Neuronal stem cell (in vitro differentiated cells): Measurements from ENCODE around the gene RASA3.

Experiments used
- DNase-seq: peaks from one replicate; pipeline ENCODE4 v3.0.0-alpha.2; 2013; ENCODE audit warnings: low spot score
- H2AFZ ChIP-seq: one replicate; pipeline ENCODE4 v1.6.1; 2013; ENCODE audit warnings: mild to moderate bottlenecking, low read length, inconsistent platforms
- H2AK5ac ChIP-seq: 2 replicates; pipeline ENCODE4 v1.6.1; 2013; ENCODE audit warnings: low read depth, mild to moderate bottlenecking, inconsistent platforms, low read length, moderate library complexity, mixed read lengths
- H2BK120ac ChIP-seq: 2 replicates; pipeline ENCODE4 v1.6.1; 2013; ENCODE audit warnings: low read depth, mild to moderate bottlenecking, inconsistent platforms, low read length, moderate library complexity, mixed read lengths
- H2BK12ac ChIP-seq: one replicate; pipeline ENCODE4 v1.6.1; 2013; ENCODE audit warnings: low read length, inconsistent platforms
- H2BK15ac ChIP-seq: 2 replicates; pipeline ENCODE4 v1.6.1; 2013; ENCODE audit warnings: mild to moderate bottlenecking, low read length, inconsistent platforms, mixed read lengths
- H2BK5ac ChIP-seq: one replicate; pipeline ENCODE4 v1.6.1; 2013; ENCODE audit warnings: inconsistent platforms, mild to moderate bottlenecking, low read length, moderate library complexity
- H3K14ac ChIP-seq: one replicate; pipeline ENCODE4 v1.6.1; 2013; ENCODE audit warnings: low read length, inconsistent platforms
- H3K18ac ChIP-seq: 2 replicates; pipeline ENCODE4 v1.6.1; 2013; ENCODE audit warnings: low read length, inconsistent platforms
- H3K23ac ChIP-seq: 2 replicates; pipeline ENCODE4 v1.6.1; 2013; ENCODE audit warnings: low read depth, mild to moderate bottlenecking, mixed read lengths, low read length, inconsistent platforms; ENCODE audit not compliant: poor library complexity
- H3K27ac ChIP-seq: replicated peaks from 3 replicates; pipeline ENCODE4 v1.5.1; 2013; ENCODE audit warnings: low read length, inconsistent platforms
- H3K27me3 ChIP-seq, 3 experiments: 2 replicates each; pipeline ENCODE4 v1.6.1; 2013; ENCODE audit warnings: low read length in 3 of 3, mild to moderate bottlenecking in 2 of 3, inconsistent platforms in 1 of 3, low read depth in 1 of 3, mixed read lengths in 1 of 3, moderate library complexity in 1 of 3; ENCODE audit not compliant: control insufficient read depth in 3 of 3, insufficient read depth in 3 of 3
- H3K36me3 ChIP-seq, 2 donors: replicated peaks in 1 of 2; 2 replicates each; pipeline ENCODE4 v1.6.1; 2013; ENCODE audit warnings: low read length in 2 of 2; ENCODE audit not compliant: control insufficient read depth in 2 of 2, insufficient read depth in 2 of 2
- H3K4ac ChIP-seq: 2 replicates; pipeline ENCODE4 v1.6.1; 2013; ENCODE audit warnings: inconsistent platforms, mild to moderate bottlenecking, low read length, moderate library complexity
- H3K4me1 ChIP-seq, 2 donors: 1 replicate in 1 of 2; 2 replicates in 1 of 2; pipeline ENCODE4 v1.6.1; 2013; ENCODE audit warnings: low read length in 2 of 2, low read depth in 1 of 2; ENCODE audit not compliant: control insufficient read depth in 2 of 2, insufficient read depth in 1 of 2
- H3K4me2 ChIP-seq: one replicate; pipeline ENCODE4 v1.6.1; 2013; ENCODE audit warnings: mild to moderate bottlenecking, low read length, inconsistent platforms; ENCODE audit not compliant: insufficient read depth, poor library complexity, severe bottlenecking
- H3K4me3 ChIP-seq, 2 donors: 2 replicates each; pipeline ENCODE4 v1.5.1; 2013; ENCODE audit warnings: low read length in 2 of 2, mild to moderate bottlenecking in 2 of 2, inconsistent platforms in 1 of 2, moderate library complexity in 1 of 2
- H3K79me1 ChIP-seq: one replicate; pipeline ENCODE4 v1.6.1; 2013; ENCODE audit warnings: low read depth, mild to moderate bottlenecking, inconsistent platforms, low read length, moderate library complexity
- H3K9ac ChIP-seq: one replicate; pipeline ENCODE4 v1.6.1; 2013; ENCODE audit warnings: mild to moderate bottlenecking, low read depth, low read length, inconsistent platforms; ENCODE audit not compliant: poor library complexity
- H3K9me3 ChIP-seq, 2 donors: replicated peaks in 1 of 2; 2 replicates each; pipeline versions ENCODE3 to v1.6.1; 2013; ENCODE audit warnings: low read length in 2 of 2, mild to moderate bottlenecking in 2 of 2, inconsistent platforms in 1 of 2, low read depth in 1 of 2, mixed read lengths in 1 of 2, moderate library complexity in 1 of 2; ENCODE audit not compliant: control insufficient read depth in 2 of 2, insufficient read depth in 1 of 2
- H4K8ac ChIP-seq: one replicate; pipeline ENCODE4 v1.6.1; 2013; ENCODE audit warnings: low read depth, mild to moderate bottlenecking, inconsistent platforms, low read length, moderate library complexity
- H4K91ac ChIP-seq: one replicate; pipeline ENCODE4 v1.6.1; 2013; ENCODE audit warnings: low read length, low read depth, mild to moderate bottlenecking, inconsistent platforms; ENCODE audit not compliant: poor library complexity
- WGBS, 2 donors: extraction: QIAGEN DNeasy Blood & Tissue Kit; methylation state at CpG; one replicate each; pipeline ENCODE4 v1.1.7; 2013; ENCODE audit warnings: missing lambda C conversion rate in 2 of 2, mixed read lengths in 1 of 2; ENCODE audit not compliant: insufficient read length in 2 of 2, insufficient replicate concordance in 1 of 2; ENCODE audit errors: extremely low coverage in 2 of 2; 5-methylcytosine and 5-hydroxymethylcytosine counted together

RASA3 gene

DNA sequence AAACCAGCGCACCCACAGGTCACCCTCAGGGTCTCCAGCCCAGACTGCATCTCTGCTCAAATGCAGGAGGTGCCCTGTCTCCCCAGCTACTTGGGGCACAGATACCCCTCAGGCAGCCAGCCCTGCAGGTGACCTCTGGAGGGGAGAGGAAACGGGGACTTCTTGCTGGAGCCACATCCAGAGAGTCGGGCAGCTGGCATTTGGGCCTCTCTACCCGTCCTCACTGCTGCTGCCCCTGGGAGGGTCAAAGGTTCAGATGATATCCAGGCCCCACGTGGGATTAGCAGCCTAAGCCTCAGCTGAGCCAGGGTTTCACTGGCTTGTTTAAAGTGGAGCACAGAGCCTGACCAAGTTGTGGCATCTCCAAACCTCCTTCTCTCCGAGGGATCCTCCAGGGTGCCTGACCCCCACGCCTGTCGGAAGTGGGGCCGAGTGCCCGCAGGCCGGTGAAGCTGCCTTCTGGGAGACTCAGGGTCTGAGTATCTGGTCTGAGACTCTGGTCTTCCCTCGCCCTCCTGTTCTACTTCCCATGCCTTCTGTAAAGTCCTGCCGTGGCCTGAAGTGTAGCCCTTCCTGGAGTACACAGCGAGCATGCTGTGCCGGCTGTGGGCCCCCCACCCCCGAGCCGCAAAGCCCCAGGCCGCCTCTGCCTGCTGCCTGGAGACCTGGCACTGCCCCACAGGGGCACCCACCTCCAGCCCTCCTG, 2.1 kb downstream of the RASA3 start:
- peak overlapping the region; percentile 90 for H2AFZ ChIP-seq
- peak overlapping the region; percentile 100 for H3K4me2 ChIP-seq
- peak overlapping the region; percentile 82 for H2BK120ac ChIP-seq
- H3K18ac ChIP-seq: peak overlapping the region; percentile 96
- H2AK5ac ChIP-seq: peak overlapping the region; percentile 85
- peak overlapping the region; percentile 73 for H3K9ac ChIP-seq
- peaks cover 0 to 13% (median 0%) of the 10 kb centered on the region in 3 experiments for H3K27me3 ChIP-seq
- peak overlapping the region in 1 of 2 donors; percentile 95 for H3K4me3 ChIP-seq
- H3K79me1 ChIP-seq: peaks cover 2% of the 10 kb centered on the region
- H2BK12ac ChIP-seq: no peak overlapping the region
- H3K9me3 ChIP-seq: no peaks in the 10 kb centered on the region
- no peak overlapping the region for H4K91ac ChIP-seq
- no peak overlapping the region for H3K4ac ChIP-seq
- no peak overlapping the region for H2BK15ac ChIP-seq
- H3K4me1 ChIP-seq: peaks cover 40 to 43% of the 10 kb centered on the region in 2 donors
- H3K14ac ChIP-seq: peak overlapping the region; percentile 67
- H3K23ac ChIP-seq: no peak overlapping the region
- no peak for DNase-seq
- H3K27ac ChIP-seq: no peak overlapping the region
- WGBS, 2 donors: no CpG with 5 or more reads among the region's 18 CpGs
- no peak overlapping the region for H4K8ac ChIP-seq
- H2BK5ac ChIP-seq: no peak overlapping the region
- H3K36me3 ChIP-seq: no peaks in the 10 kb centered on the region

DNA sequence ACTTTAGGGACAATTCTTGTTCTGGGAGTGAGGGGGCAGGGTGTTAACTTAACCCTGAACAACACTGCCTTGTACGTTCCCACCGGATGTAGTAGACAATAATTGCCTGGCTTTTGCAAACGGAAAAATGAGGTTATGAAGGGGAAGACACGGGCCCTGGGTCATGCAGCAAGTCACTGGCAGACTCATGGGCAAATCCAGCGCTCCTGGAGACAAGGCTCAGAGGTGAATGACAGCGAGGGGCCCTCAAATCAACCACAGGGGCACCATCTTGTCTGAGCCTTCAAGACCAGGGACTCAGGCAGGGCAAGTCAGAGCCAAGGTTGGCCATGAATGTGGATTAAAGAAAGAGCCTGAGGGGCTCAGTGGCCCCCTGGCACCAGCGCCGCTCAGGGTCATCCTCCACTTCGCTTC, 2.8 kb downstream of the RASA3 start:
- Histone ChIP-seq H2BK120ac (no peak overlapping the region), H3K9me3 (no peaks in the 10 kb centered on the region), H4K8ac (no peak overlapping the region), H3K4ac (no peak overlapping the region), H3K36me3 (peaks cover 0 to 4% of the 10 kb centered on the region in 2 donors), H2BK12ac (no peak overlapping the region), H3K27ac (no peak overlapping the region), H3K9ac (peak overlapping the region; percentile 27), H2AK5ac (peak overlapping the region; percentile 51), H3K4me1 (peaks cover 37 to 41% of the 10 kb centered on the region in 2 donors), H3K14ac (no peak overlapping the region), H3K18ac (no peak overlapping the region), H3K4me3 (peak overlapping the region in 1 of 2 donors; percentile 95), H3K27me3 (peaks cover 0 to 13% (median 0%) of the 10 kb centered on the region in 3 experiments), H3K79me1 (peaks cover 2% of the 10 kb centered on the region), H2BK5ac (no peak overlapping the region), H3K4me2 (no peak overlapping the region), H3K23ac (no peak overlapping the region), H2AFZ (no peak overlapping the region), H4K91ac (no peak overlapping the region), H2BK15ac (no peak overlapping the region)
- no CpG with 5 or more reads among the region's 9 CpGs for WGBS, 2 donors
- no peak for DNase-seq

DNA sequence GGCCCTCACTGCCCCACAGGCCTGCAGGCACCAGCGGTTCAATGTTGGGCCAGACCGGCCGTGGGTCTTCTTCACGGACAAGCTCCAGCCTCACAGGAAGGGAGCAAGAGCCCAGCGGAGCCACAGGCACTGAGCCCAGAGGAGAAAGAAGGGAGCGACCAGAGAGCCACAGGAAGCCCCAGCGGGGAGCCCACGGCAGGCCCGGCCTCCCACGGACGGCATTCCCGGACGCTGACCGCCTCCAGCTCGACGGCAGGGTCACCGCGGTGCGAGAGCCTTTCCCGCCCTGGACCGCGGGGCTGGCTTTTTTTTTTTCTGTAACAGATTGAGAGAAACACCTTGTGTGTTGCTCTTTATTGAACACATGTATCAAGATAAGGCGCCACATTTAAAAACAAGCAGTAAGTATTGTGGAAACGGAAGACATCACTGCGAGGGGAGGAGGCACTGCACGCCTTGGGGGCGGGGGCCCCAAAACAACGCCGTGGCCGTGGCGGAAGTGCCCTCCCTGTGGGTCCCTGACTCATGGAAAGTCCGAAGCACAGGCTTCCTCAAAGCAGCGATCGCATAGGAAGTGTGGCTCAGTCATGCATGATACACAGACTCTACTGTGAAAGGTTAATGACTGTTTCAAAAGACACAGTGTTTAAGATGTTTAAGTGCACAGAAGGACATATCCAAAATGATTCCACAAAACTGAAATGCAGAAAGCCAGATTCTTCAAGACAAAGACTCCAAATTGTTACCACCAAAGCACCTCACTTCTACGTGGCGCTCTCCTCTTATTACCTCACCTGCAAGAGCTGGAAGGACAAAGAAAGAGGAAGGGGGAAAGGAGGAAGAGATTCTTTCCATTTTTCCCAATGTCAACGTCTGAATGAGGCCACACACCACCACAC, 3.5 kb downstream of the RASA3 start:
- no CpG with 5 or more reads among the region's 37 CpGs for whole genome bisulfite sequencing, 2 donors
- Histone ChIP-seq H3K9ac (no peak overlapping the region), H2AK5ac (peak overlapping the region; percentile 27), H3K27ac (no peak overlapping the region), H2BK15ac (no peak overlapping the region), H3K14ac (no peak overlapping the region), H3K18ac (peak overlapping the region; percentile 30), H3K4ac (no peak overlapping the region), H3K23ac (no peak overlapping the region), H3K79me1 (peaks cover 2% of the 10 kb centered on the region), H2AFZ (no peak overlapping the region), H2BK5ac (no peak overlapping the region), H4K8ac (no peak overlapping the region), H2BK12ac (no peak overlapping the region), H3K36me3 (peaks cover 0 to 4% of the 10 kb centered on the region in 2 donors), H3K9me3 (no peaks in the 10 kb centered on the region), H3K27me3 (peaks cover 0 to 13% (median 0%) of the 10 kb centered on the region in 3 experiments), H3K4me3 (peak overlapping the region in 1 of 2 donors; percentile 0), H3K4me1 (peaks cover 30 to 33% of the 10 kb centered on the region in 2 donors), H4K91ac (no peak overlapping the region), H2BK120ac (no peak overlapping the region), H3K4me2 (no peak overlapping the region)
- no peak for DNase-seq

DNA sequence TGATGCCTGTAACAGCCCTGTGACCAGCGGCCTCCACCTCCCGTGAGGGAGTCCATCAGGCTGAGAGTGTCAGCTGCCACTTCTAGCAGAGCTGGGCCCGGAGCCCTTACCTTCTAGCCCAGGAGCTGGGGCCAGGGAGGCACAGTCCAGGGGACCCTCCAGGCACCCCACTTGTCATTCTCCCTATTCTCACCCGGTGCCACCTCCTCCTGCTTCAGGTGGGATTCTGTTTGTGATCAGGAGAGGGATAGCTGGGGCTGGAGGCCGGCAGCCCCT, 4.1 kb downstream of the RASA3 start:
- DNase-seq: no peak
- H3K23ac ChIP-seq: no peak overlapping the region
- peak overlapping the region; percentile 30 for H3K18ac ChIP-seq
- peaks cover 0 to 4% of the 10 kb centered on the region in 2 donors for H3K36me3 ChIP-seq
- WGBS, 2 donors: no CpG with 5 or more reads among the region's 5 CpGs
- peaks cover 30 to 31% of the 10 kb centered on the region in 2 donors for H3K4me1 ChIP-seq
- H3K14ac ChIP-seq: no peak overlapping the region
- H3K27me3 ChIP-seq: peaks cover 0 to 13% (median 0%) of the 10 kb centered on the region in 3 experiments
- H3K27ac ChIP-seq: no peak overlapping the region
- H3K9ac ChIP-seq: no peak overlapping the region
- H2AFZ ChIP-seq: no peak overlapping the region
- H3K4ac ChIP-seq: no peak overlapping the region
- H2BK5ac ChIP-seq: no peak overlapping the region
- no peak overlapping the region for H2BK15ac ChIP-seq
- peak overlapping the region; percentile 27 for H2AK5ac ChIP-seq
- H3K4me3 ChIP-seq: no peak overlapping the region
- H2BK12ac ChIP-seq: no peak overlapping the region
- H3K9me3 ChIP-seq: no peaks in the 10 kb centered on the region
- H4K91ac ChIP-seq: no peak overlapping the region
- H4K8ac ChIP-seq: no peak overlapping the region
- no peak overlapping the region for H2BK120ac ChIP-seq
- no peak overlapping the region for H3K4me2 ChIP-seq
- H3K79me1 ChIP-seq: peaks cover 2% of the 10 kb centered on the region
